ENCODE measurements around the gene ANKRD16.
"Not testable (repeated sequence)": the region's sequence is repeated elsewhere in the genome, so short reads cannot be mapped to it uniquely, and the experiment has no call there.

The ANKRD16 gene

GRCh38 chr10:5902511-5903274 is 13.0 kb upstream of the ANKRD16 start:
- no peak for DNase-seq

GRCh38 chr10:5900247-5900646 is 10.6 kb upstream of the ANKRD16 start:
- no peak for DNase-seq

GRCh38 chr10:5898163-5898562 is 8.5 kb upstream of the ANKRD16 start:
- no peak for DNase-seq

- DNase-seq = no peak
These were observed 7.8 kb upstream of the ANKRD16 start for GRCh38 chr10:5897504-5897903.

- no peak for DNase-seq
These were observed 7.3 kb upstream of the ANKRD16 start for GRCh38 chr10:5897053-5897340.

GRCh38 chr10:5896208-5897052 is 6.7 kb upstream of the ANKRD16 start:
- no peak for DNase-seq

GRCh38 chr10:5895804-5896203 is 6.1 kb upstream of the ANKRD16 start:
- DNase-seq = no peak

- DNase-seq = no peak
These were observed 5.7 kb upstream of the ANKRD16 start for GRCh38 chr10:5895365-5895764.

GRCh38 chr10:5894873-5895272 is 5.2 kb upstream of the ANKRD16 start:
- no peak for DNase-seq

GRCh38 chr10:5894403-5894802 is 4.7 kb upstream of the ANKRD16 start:
- no peak for DNase-seq

GRCh38 chr10:5893321-5893720 is 3.6 kb upstream of the ANKRD16 start:
- no peak for DNase-seq

- DNase-seq = no peak
These were observed 2.3 kb upstream of the ANKRD16 start for GRCh38 chr10:5892007-5892406.

GRCh38 chr10:5891009-5891408 is 1.3 kb upstream of the ANKRD16 start:
- no peak for DNase-seq

GRCh38 chr10:5890452-5890915 is 791 bp upstream of the ANKRD16 start:
- DNase-seq = no peak

GRCh38 chr10:5888843-5889623 is 660 bp downstream of the ANKRD16 start:
- peak; percentile 7 for DNase-seq

GRCh38 chr10:5888351-5888750 is 1.3 kb downstream of the ANKRD16 start:
- DNase-seq = no peak

GRCh38 chr10:5887641-5888040 is 2.1 kb downstream of the ANKRD16 start:
- no peak for DNase-seq

GRCh38 chr10:5887029-5887428 is 2.7 kb downstream of the ANKRD16 start:
- DNase-seq = no peak

GRCh38 chr10:5885619-5886018 is 4.1 kb downstream of the ANKRD16 start:
- no peak for DNase-seq

- DNase-seq = no peak
These were observed 6.7 kb downstream of the ANKRD16 start for GRCh38 chr10:5882961-5883360.

GRCh38 chr10:5877041-5877440 is 12.7 kb downstream of the ANKRD16 start:
- not testable (repeated sequence) for DNase-seq

GRCh38 chr10:5876181-5876768 is 13.4 kb downstream of the ANKRD16 start:
- no peak for DNase-seq

GRCh38 chr10:5873515-5873995 is 16.1 kb downstream of the ANKRD16 start:
- DNase-seq = peak; percentile 35
